GM10248 (cell line): ENCODE measurements around the gene TACC2.

ENCODE experiments used
- CTCF ChIA-PET: fragments of 300-600 bp; sonication (Branson Sonifier 250); formaldehyde crosslinking; extraction: SDS; loops from one replicate; lab custom pipeline; 2021; ENCODE audit warnings: antibody characterized with exemption; lab: Yijun Ruan, JAX
- POLR2A ChIA-PET: fragments of 350-650 bp; sonication (Branson Sonifier 250); formaldehyde crosslinking; extraction: SDS; loops from one replicate; lab custom pipeline; 2020; ENCODE audit warnings: antibody characterized with exemption; lab: Yijun Ruan, JAX
- DNase-seq: peaks from one replicate; pipeline ENCODE4 v3.0.0; 2012; ENCODE audit errors: extremely low spot score
- CTCF ChIP-seq: IDR thresholded peaks from 2 replicates; pipeline ENCODE4 v1.5.1; 2012; ENCODE audit warnings: mild to moderate bottlenecking, low read depth; ENCODE audit errors: extremely low read depth, missing control alignments, control extremely low read depth

TACC2 gene

GRCh38 chr10:122293961-122294380 is 305.0 kb downstream of the TACC2 start:
- no peak for DNase-seq
- POLR2A ChIA-PET = no interaction called here
- TF ChIP-seq CTCF = no peak
- CTCF ChIA-PET = interaction anchor here (0.7 to 7.6 kb wide), 10 partner anchors 8 to 272 kb away, joined by 3 to 160 read pairs (median 4); no protein-coding TSS in a partner anchor

GRCh38 chr10:122294511-122295450 is 305.8 kb downstream of the TACC2 start:
- ChIA-PET CTCF (interaction anchor here (0.9 to 7.6 kb wide), 8 partner anchors 10 to 271 kb away, joined by 3 to 160 read pairs (median 4); no protein-coding TSS in a partner anchor), POLR2A (no interaction called here)
- no peak for DNase-seq
- TF ChIP-seq CTCF = no peak

- TF ChIP-seq CTCF = no peak
- POLR2A ChIA-PET = no interaction called here
- CTCF ChIA-PET = interaction anchor here (1.0 to 7.6 kb wide), 4 partner anchors 11 to 147 kb away, joined by 3 to 160 read pairs (median 4); no protein-coding TSS in a partner anchor
- no peak for DNase-seq
Observed at GRCh38 chr10:122295451-122295809, 306.5 kb downstream of the TACC2 start.

- no peak for TF ChIP-seq CTCF
- ChIA-PET CTCF (interaction anchor here (1.0 to 7.6 kb wide), 11 partner anchors 10 to 269 kb away, joined by 3 to 160 read pairs (median 7); no protein-coding TSS in a partner anchor), POLR2A (no interaction called here)
- DNase-seq = no peak
Observed at GRCh38 chr10:122296363-122297120, 307.6 kb downstream of the TACC2 start.

- CTCF ChIA-PET = interaction anchor here (1.0 to 7.6 kb wide), 12 partner anchors 12 to 268 kb away, joined by 3 to 160 read pairs (median 8); no protein-coding TSS in a partner anchor
- POLR2A ChIA-PET = no interaction called here
- TF ChIP-seq CTCF = no peak
- DNase-seq = no peak
Observed at GRCh38 chr10:122297583-122297982, 308.6 kb downstream of the TACC2 start.

- TF ChIP-seq CTCF = no peak
- no peak for DNase-seq
- POLR2A ChIA-PET = no interaction called here
- CTCF ChIA-PET = interaction anchor here (0.9 to 7.6 kb wide), 30 partner anchors 8 to 732 kb away, joined by 3 to 160 read pairs (median 6); partner anchors contain the start of gene ARMS2
Observed at GRCh38 chr10:122298206-122298597, 309.2 kb downstream of the TACC2 start.
